Glomerular visceral epithelial cell (primary cell): ENCODE results near the gene PKNOX2.

Experiments used
- DNase-seq: peaks from one replicate; pipeline ENCODE4 v3.0.0-alpha.2; 2016; ENCODE audit errors: extremely low spot score

Gene PKNOX2

DNA sequence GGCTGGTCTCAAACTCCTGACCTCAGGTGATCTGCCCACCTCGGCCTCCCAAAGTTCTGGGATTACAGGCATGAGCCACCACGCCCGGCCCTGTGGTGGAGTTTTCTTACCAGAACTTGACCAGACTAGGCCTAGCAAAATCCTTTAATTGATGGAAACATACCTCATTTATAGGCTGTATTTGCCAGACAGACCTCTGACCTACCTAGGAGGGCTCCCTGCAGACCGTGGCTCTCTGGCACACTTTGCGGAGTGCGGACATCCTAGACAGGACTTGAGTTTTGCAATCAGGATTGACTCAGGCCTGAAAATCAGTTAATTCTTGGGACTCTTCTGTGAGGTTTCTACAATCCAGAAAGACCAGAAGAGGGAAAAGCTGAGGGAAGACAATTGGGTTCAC is 278.4 kb downstream of the PKNOX2 start:
- no peak for DNase-seq

GRCh38 chr11:125443767-125444311 is 279.3 kb downstream of the PKNOX2 start:
- no peak for DNase-seq

DNA sequence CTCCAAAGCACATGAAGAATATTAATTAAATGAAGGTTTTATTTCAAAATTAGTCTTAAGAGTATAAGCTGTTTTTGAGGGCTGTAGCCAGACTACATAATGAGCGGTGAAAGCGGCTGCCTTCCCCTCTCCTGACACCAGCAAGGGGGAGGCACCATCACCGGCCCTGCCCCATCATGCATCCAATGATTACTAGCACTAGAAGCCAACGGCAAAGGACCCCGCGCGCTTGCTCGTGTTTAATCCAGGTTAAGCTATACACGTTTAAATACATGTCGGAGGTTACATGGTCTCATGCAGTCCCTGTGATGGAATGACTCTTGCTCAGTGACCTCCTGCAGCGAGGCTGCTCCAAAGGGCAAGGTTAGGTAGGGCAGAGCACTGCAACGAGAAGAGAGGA is 281.2 kb downstream of the PKNOX2 start:
- DNase-seq, result no peak

DNA sequence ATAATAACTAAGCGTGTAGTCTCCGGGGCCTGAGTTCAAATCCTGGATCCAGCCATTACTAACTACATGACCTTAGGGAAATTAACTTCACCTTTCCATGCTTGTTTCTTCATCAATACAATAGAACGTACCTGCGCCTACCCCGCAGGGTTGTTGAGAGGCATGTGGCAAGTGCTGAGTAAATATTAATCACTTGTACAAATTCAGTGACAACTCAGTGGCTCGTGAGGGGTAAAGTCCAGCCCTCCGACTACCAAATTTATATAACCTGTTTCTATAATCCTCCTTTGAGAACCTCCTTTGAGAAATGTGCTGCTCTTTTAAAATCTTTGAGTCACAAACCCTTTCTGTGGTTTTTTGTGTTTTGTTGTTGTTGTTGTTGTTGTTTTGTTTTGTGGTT is 281.7 kb downstream of the PKNOX2 start:
- DNase-seq, result no peak

DNA sequence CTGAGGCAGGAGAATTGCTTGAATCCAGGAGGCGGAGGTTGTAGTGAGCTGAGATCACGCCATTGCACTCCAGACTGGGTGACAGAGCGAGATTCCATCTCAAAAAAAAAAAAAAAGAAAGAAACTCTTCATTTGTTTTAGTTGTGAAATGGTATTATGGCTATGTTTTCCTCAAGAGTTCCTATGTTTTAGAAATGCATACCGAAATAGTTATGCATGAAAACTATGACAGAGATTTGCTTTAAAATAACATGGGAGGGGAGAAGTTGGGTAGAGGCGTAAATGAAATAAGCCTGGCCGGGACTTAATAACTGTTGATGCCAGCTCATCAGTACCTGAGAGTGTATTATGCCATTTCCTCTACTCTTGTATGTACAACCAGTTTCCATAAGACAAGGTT is 283.2 kb downstream of the PKNOX2 start:
- DNase-seq, result no peak

GRCh38 chr11:125448136-125448535 is 283.6 kb downstream of the PKNOX2 start:
- DNase-seq, result no peak

DNA sequence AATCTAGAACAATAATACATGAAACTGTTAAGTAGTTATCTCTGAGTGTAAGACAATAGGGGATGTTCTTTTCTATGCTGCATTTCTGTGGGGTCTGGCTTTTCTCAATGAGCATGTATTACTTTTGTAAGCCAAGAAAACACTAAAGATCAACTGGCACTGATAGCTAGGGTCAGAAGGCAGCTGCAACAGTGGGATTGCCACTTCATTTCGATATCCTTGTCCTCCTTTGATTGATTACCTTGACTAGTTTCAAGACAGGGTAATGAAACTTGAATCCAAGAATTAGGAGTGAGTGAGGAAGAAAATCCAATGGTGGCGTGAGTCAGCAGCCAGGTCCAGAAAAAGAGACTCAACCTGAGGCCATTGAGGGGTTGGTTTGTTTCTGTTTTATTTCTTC is 285.0 kb downstream of the PKNOX2 start:
- no peak for DNase-seq

- no peak for DNase-seq
These were observed 287.0 kb downstream of the PKNOX2 start for GRCh38 chr11:125451400-125452124.

DNA sequence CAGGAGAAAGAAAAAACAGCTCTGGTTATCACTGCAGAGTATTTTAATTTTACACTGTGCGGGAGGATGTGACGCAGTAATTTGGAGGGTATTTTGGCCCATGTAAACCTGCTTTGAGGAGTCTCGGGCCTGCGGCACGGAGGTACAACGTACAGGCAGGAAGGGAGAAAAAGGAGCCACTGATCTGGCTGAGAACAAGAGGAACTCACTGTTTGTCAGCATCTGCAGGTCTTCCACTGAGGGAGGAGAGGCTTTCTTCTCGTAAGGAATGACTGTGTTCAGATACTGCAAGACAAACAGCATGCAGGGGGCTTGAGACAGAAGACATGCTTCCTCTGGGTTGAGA is 287.5 kb downstream of the PKNOX2 start:
- DNase-seq, result no peak

DNA sequence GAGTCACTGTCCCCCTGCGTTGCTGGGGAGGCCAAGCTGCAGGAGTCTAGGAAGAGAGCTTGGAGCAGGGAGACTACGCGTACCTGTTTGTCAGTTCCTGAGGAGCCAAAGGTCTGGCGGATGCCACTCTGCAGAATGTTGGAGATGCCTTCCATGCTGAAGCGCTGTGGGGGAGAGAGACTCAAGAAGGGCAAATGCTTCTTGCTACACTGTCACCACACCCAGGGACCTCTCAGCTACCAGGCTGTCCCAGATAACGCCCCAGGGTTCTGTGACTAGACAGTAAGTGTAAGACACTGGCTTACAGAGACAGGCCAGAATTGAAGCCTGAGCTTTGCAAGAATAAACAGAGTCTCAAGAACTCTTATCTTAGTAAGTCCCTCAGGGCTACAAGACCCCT is 289.5 kb downstream of the PKNOX2 start:
- DNase-seq, result no peak

- no peak for DNase-seq
These were observed 291.3 kb downstream of the PKNOX2 start for GRCh38 chr11:125455851-125456250.

- DNase-seq, result no peak
These were observed 293.3 kb downstream of the PKNOX2 start for GRCh38 chr11:125457814-125458343.

DNA sequence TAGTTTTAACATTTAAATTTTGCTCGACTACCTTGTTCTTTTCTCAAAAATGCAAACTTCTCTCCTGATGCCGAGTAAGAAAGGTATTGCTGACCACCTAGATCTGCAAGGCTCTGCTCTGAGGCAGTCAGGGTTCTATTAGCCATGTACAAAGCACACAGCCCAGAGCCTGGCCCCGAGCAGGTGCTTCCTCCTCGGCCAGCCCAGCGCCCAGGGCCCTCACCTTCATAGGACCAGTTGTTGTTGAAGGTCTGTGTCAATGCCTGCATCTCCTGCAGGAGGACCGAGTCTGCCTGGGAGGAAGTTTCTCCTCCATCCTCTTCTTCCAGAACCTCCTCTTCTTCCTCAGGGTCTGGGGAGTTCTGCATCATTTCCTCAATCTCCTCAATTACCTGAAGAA is 295.7 kb downstream of the PKNOX2 start:
- no peak for DNase-seq

- DNase-seq, result no peak
These were observed 299.2 kb downstream of the PKNOX2 start for GRCh38 chr11:125463590-125464269.

- peak; percentile 27 for DNase-seq
These were observed 299.7 kb downstream of the PKNOX2 start for GRCh38 chr11:125464270-125464662.

- no peak for DNase-seq
These were observed 300.1 kb downstream of the PKNOX2 start for GRCh38 chr11:125464666-125465065.

- no peak for DNase-seq
These were observed 300.7 kb downstream of the PKNOX2 start for GRCh38 chr11:125465255-125465654.

GRCh38 chr11:125465701-125466100 is 301.1 kb downstream of the PKNOX2 start:
- DNase-seq, result no peak

DNA sequence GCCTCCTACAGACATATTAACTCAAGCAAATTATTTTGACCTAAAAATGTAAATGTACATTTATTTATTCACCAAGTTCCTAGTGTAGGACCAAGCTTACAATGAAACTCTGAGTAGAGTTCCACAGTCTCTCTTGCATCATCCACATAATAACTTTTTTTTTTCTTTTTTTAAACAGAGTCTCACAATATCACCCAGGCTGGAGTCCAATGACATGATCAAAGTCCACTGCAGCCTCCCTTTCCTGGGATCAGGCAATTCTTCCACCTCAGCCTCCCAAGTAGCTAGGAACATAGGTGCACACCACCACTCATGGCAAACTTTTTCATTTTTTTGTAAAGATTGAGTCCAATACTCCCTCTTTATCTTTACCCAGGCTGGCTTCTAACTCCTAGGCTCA is 303.5 kb downstream of the PKNOX2 start:
- no peak for DNase-seq

GRCh38 chr11:125468852-125469251 is 304.3 kb downstream of the PKNOX2 start:
- no peak for DNase-seq

DNA sequence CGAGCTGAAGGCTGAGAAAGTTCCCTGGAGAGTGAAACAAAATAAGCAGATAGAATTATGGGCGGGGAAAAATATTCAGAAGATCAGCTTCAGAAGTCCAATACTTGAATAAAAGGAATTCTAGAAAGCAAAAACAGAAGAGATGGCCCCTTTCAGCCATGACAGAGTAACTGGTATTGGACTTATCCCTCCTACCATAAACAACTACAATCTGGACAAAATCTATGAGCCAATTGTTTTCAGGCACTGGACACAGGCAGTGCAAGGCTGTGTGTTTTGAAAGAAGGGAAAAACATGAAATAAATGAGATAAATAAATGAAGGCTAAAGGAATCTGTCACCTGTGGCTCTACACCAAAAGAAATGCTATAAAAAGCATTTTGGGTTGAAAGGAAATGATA is 305.8 kb downstream of the PKNOX2 start:
- no peak for DNase-seq

GRCh38 chr11:125476721-125477120 is 312.2 kb downstream of the PKNOX2 start:
- DNase-seq, result no peak

DNA sequence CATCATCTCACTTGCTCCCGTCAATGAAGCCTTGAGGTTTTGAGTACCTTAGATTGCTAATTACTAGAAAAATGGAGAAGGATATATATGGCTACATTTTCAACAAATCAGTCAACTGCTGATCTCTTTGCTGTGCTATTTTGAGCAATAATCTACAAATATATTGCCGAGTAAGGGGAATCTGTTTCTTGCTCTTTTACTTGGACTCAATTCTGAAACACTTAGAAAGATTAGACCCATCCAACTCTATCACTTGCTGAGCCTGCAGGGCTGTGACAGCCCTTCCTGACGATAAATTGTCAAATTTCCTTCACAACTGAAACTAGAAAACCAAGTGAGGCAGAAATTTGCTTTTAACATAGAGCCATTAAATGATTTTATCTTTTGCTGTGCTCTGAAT is 314.6 kb downstream of the PKNOX2 start:
- no peak for DNase-seq
